ENCODE measurements around the gene DDX19B. TPM values are rescaled to one million over a fixed set of nuclear protein-coding genes. Genes with fewer than 3 reads are reported as not detected.
"Not testable (repeated sequence)": the region's sequence is repeated elsewhere in the genome, so short reads cannot be mapped to it uniquely, and the experiment has no call there.

The DDX19B gene
- total RNA-seq, 1 experiment from 2014 or later, result 36.3 TPM

DNA sequence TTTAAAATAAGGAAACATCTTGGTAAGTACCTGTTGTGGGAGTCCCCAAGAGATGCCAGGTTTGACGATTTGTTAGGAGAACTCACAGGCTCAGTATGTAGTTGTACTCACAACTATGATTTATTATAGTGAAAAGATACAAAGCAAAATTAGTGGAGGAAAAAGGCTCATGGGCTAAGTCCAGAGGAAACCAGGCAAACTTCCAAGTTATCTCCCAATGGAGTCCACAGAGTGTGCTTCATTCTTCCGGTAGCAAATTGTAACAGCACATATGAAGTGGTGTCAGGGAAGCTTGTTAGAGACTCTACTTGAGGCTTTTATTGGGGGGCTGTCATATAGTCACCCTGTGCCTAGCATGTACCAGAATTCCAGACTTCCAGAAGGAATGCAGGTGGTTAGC is 50.0 kb downstream of the DDX19B start:
- DNase-seq (ENCODE audit: low read depth), result no peak

DNA sequence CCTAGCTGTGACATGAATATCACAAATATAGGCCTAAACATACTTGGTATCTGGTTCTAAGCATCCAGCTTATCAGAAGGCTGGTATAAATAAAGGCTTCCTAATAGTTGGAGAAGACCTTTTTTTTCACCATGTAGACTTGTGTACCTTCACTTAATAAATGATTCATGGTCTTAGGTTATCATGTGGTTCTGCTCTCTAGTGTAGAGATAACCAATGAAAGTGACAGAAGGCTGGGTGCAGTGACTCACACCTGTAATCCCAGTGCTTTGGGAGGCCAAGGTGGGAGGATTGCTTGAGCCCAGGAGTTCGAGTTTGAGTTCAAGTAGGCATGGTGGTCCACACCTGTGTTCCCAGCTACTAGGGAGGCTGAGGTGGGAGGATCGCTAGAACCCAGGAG is 50.8 kb downstream of the DDX19B start:
- DNase-seq (ENCODE audit: low read depth), result no peak

DNA sequence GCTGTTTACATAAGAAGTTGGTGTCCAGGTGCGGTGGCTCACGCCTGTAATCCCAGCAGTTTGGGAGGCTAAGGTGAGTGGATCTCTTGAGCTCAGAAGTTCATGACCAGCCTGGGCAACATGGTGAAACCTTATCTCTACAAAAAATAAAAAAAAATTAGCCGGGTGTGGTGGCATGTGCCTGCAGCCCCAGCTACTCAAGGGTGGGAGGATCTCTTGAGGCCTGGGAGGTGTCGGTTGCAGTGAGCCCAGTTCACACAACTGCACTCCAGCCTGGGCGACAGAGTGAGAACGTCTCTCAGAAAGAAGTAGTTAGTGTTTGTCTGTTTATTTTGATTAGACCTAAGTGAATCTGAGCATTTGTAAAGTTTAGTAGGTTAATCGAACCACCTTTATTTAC is 60.6 kb downstream of the DDX19B start:
- no peak for DNase-seq (ENCODE audit: low read depth)

DNA sequence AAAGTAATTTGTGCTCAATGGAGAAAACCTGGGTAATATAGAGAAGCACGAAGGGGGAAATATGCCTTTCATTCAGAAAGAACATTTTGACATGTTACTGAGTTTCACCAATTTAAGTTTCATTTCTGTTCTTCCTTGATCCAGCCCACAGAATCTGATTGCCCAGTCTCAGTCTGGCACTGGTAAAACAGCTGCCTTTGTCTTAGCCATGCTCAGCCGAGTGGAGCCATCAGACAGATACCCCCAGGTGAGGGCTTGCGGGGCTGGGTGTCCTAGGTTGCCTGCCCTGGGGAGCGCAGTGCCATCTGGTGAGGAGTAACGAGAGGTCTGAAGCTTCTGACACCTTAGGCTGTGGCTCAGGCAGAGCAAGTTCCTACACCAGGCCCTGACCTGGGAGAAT is 65.4 kb downstream of the DDX19B start:
- no peak for DNase-seq (ENCODE audit: low read depth)

DNA sequence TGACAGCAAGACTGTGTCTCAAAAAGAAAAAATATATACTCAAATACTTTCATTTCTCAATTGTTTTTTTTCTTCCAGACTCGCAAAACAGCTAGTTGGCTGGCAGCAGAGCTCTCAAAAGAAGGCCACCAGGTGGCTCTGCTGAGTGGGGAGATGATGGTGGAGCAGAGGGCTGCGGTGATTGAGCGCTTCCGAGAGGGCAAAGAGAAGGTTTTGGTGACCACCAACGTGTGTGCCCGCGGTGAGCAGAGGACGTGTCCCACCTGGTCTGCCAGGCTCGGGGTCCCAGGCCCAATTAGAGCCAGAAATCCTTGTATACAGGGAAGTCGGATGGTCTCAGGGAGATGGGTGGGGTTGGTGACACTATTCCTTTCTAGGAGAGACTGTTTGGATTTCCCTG is 71.2 kb downstream of the DDX19B start:
- not testable (repeated sequence) for DNase-seq (ENCODE audit: low read depth)

DNA sequence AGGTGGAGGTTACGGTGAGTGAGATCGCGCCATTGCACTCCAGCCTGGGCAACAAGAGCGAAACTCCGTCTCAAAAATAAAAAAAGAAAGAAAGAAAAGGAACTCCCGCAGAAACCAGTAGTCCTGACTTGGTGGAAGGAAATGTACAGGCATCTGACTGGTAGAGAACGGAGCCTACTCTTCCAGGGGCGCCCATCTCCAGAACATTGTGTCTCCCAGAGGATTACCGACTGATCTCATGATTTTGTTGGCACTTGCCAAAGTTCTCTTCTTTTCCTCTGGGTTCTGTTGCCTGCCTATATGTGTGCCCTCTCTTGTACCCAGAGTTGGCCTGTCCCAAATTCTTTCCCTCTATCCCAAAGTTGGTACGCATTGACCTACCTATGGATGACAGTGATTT is 71.9 kb downstream of the DDX19B start:
- no peak for DNase-seq (ENCODE audit: low read depth)

DNA sequence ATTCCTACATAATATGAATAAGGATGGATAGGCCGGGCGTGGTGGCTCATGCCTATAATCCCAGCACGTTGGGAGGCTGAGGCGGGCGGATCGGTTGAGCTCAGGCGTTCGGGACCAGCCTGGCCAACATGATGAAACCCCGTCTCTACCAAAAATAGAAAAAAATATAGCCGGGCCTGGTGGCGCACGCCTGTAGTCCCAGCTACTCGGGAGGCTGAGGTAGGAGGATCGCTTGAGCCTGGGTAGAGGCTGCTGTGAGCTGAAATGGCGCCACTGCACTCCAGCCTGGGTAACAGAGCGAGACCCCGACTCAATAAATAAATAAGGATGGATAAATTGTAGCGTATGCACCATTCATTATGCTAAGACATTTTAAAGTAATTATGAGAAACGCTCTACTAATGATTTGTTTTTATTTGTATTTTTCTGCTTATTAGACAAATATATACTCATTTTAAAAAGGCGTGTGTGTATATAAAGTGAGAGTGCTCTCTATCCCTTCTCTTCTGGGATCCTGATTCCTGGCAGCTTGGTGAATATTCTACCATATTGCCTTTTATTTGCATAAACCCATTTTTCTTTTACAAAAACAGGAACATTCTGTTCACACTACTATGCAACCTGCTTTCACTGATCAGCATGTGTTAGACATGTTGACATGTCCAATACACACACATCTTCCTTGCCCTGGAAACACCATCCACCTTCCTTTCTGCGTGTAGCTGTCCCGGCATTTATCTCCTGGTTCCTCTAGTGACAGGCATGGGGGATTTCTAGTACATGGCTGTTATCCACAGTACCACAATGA is 74.1 kb downstream of the DDX19B start:
- DNase-seq (ENCODE audit: low read depth), result no peak

DNA sequence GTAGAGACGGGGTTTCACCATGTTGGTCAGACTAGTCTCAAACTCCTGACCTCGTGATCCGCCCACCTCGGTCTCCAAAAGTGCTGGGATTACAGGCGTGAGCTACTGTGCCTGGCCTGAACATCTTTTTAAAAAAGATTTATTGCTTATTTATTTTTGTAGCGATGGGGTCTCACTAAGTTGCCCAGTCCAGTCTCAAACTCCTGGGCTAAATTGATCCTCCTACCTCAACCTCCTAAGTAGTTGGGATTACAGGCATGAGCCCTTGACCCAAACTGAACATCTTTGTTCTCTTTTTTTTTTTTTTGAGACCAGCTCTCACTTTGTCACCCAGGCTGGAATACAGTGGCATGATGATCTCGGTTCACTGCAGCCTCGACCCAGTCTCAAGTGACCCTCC is 75.2 kb downstream of the DDX19B start:
- no peak for DNase-seq (ENCODE audit: low read depth)

DNA sequence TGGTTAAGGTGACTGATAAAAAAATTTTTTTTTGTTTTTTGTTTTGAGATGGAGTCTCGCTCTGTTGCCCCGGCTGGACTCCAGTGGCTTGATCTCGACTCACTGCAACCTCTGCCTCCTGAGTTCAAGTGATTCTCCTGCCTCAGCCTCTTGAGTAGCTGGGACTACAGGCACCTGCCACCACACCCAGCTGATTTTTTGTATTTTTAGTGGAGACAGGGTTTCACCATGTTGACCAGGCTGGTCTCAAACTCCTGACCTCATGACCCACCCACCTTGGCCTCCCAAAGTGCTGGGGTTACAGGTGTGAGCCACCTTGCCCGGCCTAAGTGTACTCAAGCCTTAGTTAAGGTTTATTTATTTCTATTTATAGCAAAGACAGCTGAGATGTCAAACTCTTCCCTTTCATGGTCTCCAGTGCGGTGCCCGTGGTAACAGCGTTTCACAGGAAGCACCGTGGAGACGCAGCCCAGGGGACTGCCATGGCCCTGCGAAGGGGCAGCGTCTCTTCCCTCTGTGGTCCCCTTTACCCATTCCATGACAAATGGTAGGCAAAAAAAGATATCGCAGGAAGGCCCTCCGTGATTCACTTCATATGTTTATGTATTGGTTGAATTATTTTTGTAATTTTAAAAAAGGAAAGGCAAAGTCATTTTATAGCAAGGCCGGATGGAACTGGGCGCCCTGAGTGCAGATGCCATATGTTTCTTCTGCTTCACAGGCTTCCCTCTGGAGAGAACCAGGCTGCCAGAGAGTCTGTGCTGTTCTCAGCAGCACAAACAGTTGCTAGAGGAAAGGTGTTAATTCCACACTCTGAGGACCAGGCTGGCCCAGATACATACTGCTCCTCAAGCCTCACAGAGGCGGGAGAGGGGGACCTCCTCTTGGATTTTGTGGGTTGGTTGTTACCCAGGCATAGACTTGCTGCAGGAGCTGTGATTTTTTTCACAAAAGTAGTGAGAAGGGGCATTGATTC is 76.9 kb downstream of the DDX19B start:
- no peak for DNase-seq (ENCODE audit: low read depth)

DNA sequence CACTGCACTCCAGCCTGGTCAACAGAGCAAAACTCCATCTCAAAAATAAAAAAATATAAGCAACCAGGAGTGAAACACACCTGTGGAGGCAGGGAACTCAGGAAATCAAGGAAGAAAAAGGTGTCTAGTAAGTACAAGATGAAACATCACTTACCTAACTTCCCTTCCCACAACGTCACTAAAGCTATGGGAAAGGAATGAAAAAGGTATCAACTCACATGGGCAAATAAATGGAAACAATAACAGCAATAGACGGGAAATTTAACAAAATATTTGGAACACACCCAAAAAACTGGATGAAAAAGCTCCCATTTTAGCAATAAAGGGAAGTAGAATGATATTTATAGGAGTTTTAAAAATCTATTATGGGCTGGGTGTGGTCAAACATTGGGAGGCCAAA is 78.8 kb downstream of the DDX19B start:
- no peak for DNase-seq (ENCODE audit: low read depth)

DNA sequence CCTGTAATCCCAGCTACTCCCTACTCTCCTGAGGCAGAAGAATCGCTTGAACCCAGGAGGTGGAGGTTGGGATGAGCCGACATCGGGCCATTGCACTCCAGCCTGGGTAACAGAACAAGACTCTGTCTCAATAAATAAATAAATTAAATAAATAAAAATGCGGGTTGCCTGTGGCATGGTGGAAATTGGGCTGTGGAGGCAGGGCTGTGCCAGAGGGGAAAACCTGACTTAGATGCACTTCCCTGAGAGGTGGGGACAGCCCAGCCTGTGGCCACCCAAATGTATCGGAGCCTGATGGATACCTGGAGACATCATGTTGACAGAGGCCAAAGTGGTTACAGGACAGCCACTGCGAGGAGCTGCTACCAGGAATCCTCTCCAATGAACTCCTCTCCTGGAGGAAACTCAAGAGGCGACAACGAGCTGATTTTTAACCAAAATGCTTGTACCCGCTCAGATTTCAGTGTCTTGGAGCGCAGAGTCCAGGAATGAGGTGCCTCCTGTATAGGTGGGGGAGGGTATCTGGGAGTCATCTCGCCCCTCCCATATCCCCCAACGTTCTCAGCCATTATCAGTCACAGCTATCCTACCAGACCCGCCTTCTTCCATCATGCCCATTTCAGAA is 80.0 kb downstream of the DDX19B start:
- DNase-seq (ENCODE audit: low read depth), result no peak

DNA sequence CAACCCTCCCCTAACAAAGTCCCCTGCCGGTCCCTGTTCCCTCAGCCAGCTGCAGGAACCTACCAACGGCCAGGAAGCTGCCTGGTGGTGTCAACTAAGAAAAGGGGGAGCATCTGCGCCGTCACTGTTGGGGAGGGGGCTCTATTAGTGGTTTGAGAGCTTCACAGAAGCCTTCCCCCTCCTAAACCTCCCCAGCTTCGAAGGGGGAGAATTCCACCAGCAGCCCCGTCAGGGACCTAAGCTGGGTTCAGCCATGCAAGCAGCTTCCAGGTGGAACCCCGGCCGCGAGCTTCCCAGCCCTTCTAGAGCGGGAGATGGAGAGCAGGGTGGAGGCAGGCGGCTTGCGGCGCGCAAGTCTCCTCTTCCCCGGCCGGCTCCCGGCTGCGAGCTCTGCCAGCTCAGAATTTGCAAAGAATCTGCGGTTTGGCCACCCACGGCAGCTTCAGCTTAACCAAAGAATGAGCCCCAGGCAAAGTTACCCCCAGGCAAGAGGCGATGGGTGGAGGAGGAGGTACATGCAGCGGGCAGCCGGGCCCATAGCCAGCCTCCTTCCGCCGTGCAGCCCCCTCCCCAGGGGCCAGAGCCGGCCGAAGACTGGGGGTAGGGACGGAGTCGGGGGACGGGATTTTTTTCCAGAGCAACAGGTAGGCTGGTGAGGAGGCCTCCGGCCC is 81.4 kb downstream of the DDX19B start:
- DNase-seq (ENCODE audit: low read depth), result peak; percentile 74

DNA sequence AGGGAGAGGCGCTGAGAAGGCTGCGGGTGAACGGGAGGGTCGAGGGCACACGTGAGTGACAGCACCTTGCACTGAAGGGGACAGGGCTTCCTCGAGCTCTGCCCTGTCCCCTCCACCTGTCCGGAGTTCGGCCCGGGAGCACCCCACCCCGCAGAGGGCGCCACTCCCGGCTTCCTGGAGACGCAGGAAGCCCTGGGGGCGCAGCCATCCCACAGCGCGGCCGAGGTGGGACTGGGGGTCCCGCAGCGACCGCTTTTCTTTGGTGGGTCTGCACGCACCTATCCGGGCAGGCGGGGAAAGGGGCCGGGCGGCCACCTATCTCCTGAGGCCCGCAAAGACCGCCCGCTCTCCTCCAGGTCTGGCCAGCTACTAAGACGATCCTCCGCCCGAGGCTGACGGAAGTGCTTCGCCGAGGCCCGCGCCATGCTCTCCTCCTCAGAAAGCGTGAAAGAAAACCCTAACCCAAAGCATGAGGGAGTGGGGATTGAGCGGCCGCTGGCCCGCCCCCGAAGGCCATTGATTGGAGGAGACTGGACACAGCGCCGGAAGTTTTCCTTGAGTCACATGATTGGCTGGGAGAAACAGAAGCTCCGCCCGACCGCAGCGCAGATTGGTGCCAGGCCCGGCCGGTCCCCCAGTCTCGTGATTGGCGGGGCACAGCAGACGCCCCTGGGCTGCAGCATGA is 82.1 kb downstream of the DDX19B start:
- DNase-seq (ENCODE audit: low read depth), result peak; percentile 98

DNA sequence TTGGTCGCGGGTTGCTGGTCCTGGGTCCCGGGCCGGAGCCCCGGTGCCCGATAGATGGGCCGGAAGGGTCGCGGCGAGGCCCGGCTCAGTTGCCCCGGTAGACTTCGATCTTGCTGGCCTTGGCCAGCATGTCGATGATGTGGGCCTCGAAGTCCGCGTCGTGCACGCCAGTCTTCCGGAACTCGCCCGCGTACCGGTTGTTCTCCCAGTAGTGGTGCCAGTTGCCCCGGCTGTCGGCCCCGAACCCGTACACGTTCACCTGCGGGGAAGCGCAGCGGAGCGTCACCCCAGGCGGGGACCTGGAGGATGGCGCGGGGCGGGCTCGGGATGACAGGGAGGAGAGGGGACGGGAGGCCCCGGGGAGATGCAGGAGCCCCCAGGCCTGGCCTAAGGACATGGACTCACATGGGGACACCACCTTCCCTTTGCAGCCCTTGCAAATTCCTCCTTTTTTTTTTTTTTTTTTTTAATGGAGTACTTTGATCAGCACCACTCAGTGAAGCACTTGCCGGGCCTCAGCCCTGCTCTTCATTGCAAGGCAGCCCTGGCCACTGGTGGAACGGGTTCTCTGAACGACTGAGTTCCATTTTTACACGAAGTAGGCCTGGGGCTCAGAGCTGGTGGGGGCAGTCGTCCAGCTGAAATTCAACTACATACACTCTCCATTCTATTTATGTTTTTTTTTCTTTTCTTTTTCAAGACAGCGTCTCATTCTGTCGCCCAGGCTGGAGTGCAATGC is 82.8 kb downstream of the DDX19B start:
- DNase-seq (ENCODE audit: low read depth), result no peak

DNA sequence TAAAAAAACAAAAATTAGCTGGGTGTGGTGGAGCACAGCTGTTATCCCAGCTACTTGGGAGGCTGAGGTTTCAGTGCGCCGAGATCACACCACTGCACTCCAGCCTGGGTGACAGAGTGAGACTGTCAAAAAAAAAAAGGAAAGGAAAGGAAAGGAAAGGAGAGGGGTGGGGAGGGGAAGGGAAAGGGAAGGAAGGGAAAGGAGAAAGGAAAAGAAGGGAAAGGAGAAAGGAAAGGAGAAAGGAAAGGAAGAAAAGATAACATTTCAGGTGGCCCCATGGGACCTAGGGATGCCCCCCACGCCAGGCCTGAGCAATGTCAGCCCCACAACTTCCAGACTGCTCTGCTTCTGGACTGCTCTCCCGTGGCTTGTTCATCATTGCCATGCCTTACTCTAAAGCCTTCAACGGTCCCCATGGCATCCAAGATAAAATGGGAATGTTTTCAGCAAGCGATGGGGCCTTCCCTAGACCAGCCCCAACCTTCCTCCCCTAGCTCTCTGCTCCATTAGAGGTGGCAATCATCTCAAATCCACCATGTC is 84.5 kb downstream of the DDX19B start:
- DNase-seq (ENCODE audit: low read depth), result no peak
